Endothelial cell of umbilical vein (primary cell): ENCODE measurements around the gene SIRT5. TPM values are rescaled to one million over a fixed set of nuclear protein-coding genes. Genes with fewer than 3 reads are reported as not detected.
A peak's percentile ranks its signal among the peaks of the same experiment; 100 is the strongest.

Source experiments
- BruUV-seq: library from RNA; stranded (reverse); fragments of 400-500 nt; replicated peaks from 2 replicates; lab custom pipeline; 2021; lab: Mats Ljungman, UMichigan
- CTCF ChIA-PET: fragments of 300-600, 350-600 bp; sonication (Branson Sonifier 250); formaldehyde crosslinking; loops from one replicate; lab custom pipeline; 2021; ENCODE audit warnings: antibody characterized with exemption, inconsistent platforms; lab: Charles Lee
- POLR2A ChIA-PET: fragments of 300-600, 350-600 bp; sonication (Branson Sonifier 250); formaldehyde crosslinking; loops from one replicate; lab custom pipeline; 2021; ENCODE audit warnings: antibody characterized with exemption, inconsistent platforms; lab: Charles Lee
- DNase-seq: peaks from one replicate; pipeline ENCODE4 v3.0.0-alpha.2; 2011; ENCODE audit warnings: low read depth, low spot score
- FAIRE-seq: peaks from 2 replicates; lab custom pipeline; 2011; peaks lifted over from hg19 to GRCh38; lab: Jason Lieb, UNC
- H2AFZ ChIP-seq: 2 replicates; pipeline ENCODE4 v1.6.0; 2012; ENCODE audit warnings: low read depth, low read length, control low read depth, inconsistent platforms
- H3K27ac ChIP-seq: 2 replicates; pipeline ENCODE4 v1.5.1; 2011; ENCODE audit warnings: low read depth, mild to moderate bottlenecking, control low read depth, low read length, moderate library complexity; ENCODE audit not compliant: insufficient read depth
- H3K27me3 ChIP-seq, 2 experiments: 2 replicates each; pipeline versions ENCODE4 v1.6.0 to v1.6.1; 2011; ENCODE audit warnings: low read length in 2 of 2, mixed read lengths in 1 of 2; ENCODE audit not compliant: control insufficient read depth in 2 of 2, insufficient read depth in 2 of 2
- H3K36me3 ChIP-seq, 2 experiments: 2 replicates in 1 of 2; 3 replicates in 1 of 2; pipeline ENCODE4 v1.5.1; 2011; ENCODE audit warnings: low read length in 2 of 2, mild to moderate bottlenecking in 1 of 2, moderate library complexity in 1 of 2; ENCODE audit not compliant: control insufficient read depth in 2 of 2, insufficient read depth in 2 of 2; ENCODE audit errors: extremely low read depth in 1 of 2
- H3K4me1 ChIP-seq: 3 replicates; pipeline ENCODE4 v1.5.1; 2011; ENCODE audit warnings: mild to moderate bottlenecking, low read length; ENCODE audit not compliant: control insufficient read depth, insufficient read depth; ENCODE audit errors: extremely low read depth
- H3K4me2 ChIP-seq: 2 replicates; pipeline ENCODE4 v1.6.1; 2011; ENCODE audit warnings: low read length, control low read depth, mixed read lengths; ENCODE audit not compliant: insufficient read depth
- H3K4me3 ChIP-seq, 3 experiments: fragments of 200-600 bp in 1 of 3; sonication (generic), shearing (Covaris generic) in 1 of 3; replicated peaks in 1 of 3; 2 replicates each; pipeline ENCODE4 v1.5.1; 2011 to 2016; ENCODE audit warnings: control low read depth in 3 of 3, low read length in 3 of 3, mild to moderate bottlenecking in 2 of 3, inconsistent platforms in 1 of 3, low read depth in 1 of 3, moderate library complexity in 1 of 3; ENCODE audit not compliant: insufficient read depth in 1 of 3
- H3K79me2 ChIP-seq: 2 replicates; pipeline ENCODE4 v1.6.0; 2012; ENCODE audit warnings: low read length, inconsistent platforms; ENCODE audit not compliant: control insufficient read depth, insufficient read depth
- H3K9ac ChIP-seq: replicated peaks from 2 replicates; pipeline ENCODE3; 2011; ENCODE audit warnings: low read length, control low read depth; ENCODE audit not compliant: insufficient read depth; ENCODE audit errors: extremely low read depth
- H3K9me1 ChIP-seq: replicated peaks from 3 replicates; pipeline ENCODE4 v1.6.0; 2011; ENCODE audit warnings: mild to moderate bottlenecking, low read length; ENCODE audit not compliant: control insufficient read depth, insufficient read depth; ENCODE audit errors: extremely low read depth
- H3K9me3 ChIP-seq: replicated peaks from 2 replicates; pipeline ENCODE4 v1.5.1; 2012; ENCODE audit warnings: low read length, inconsistent platforms; ENCODE audit not compliant: control insufficient read depth, insufficient read depth
- H4K20me1 ChIP-seq: replicated peaks from 2 replicates; pipeline ENCODE3; 2011; ENCODE audit warnings: mild to moderate bottlenecking, low read length; ENCODE audit not compliant: control insufficient read depth, insufficient read depth; ENCODE audit errors: extremely low read depth
- EZH2 ChIP-seq: IDR thresholded peaks from 2 replicates; pipeline ENCODE4 v1.6.1; 2012; ENCODE audit warnings: borderline replicate concordance, low read depth, mild to moderate bottlenecking, moderate library complexity, low read length, inconsistent platforms; ENCODE audit not compliant: severe bottlenecking
- FOS ChIP-seq: IDR thresholded peaks from 2 replicates; pipeline ENCODE4 v1.6.1; 2011; ENCODE audit warnings: mild to moderate bottlenecking, low read length, moderate library complexity, borderline replicate concordance; ENCODE audit not compliant: insufficient read depth
- GATA2 ChIP-seq: IDR thresholded peaks from 2 replicates; pipeline ENCODE4 v1.7.0; 2011; ENCODE audit warnings: low read depth, mild to moderate bottlenecking, moderate library complexity, mixed read lengths, low read length; ENCODE audit not compliant: insufficient read length, insufficient read depth
- POLR2AphosphoS5 ChIP-seq: IDR thresholded peaks from 2 replicates; pipeline ENCODE4 v1.6.1; 2012; ENCODE audit warnings: low read depth, mild to moderate bottlenecking, control low read depth, low read length, moderate library complexity; ENCODE audit not compliant: insufficient read depth
- dilution Hi-C: fragments of 300-500 bp; cut with MboI; formaldehyde crosslinking; loops from one replicate; pipeline ENCODE4 v1.15.0; 2019; ENCODE audit warnings: low sequenced_read_pairs; ENCODE audit not compliant: extremely low pct_ligation_motif_present
- intact Hi-C: fragments of 100-400 bp; cut with micrococcal nuclease; formaldehyde crosslinking; loops from one replicate; pipeline ENCODE4 v1.10.0; 2022
- polyA plus RNA-seq, 4 experiments: library from polyadenylated mRNA; depleted of rRNA in 3 of 4; stranded (reverse) in 3 of 4; unstranded in 1 of 4; fragments of >200 nt; gene quantifications; 2 replicates each; pipeline versions ENCODE4 v1.2.1 to v1.2.3, GENCODE V29; 2011 to 2012; ENCODE audit warnings: missing spikeins in 1 of 4
- total RNA-seq: library from RNA; stranded (reverse); gene quantifications from 2 replicates; pipeline ENCODE4 v1.2.3, GENCODE V29; 2021

SIRT5 gene
- total and polyA plus RNA-seq, 2 donors (not counting 3 experiments of a cell fraction or from before 2014, with no cell fraction given): 4.7 to 7.2 TPM

GRCh38 chr6:13534536-13534935, 39.9 kb upstream of the SIRT5 start:
- Histone ChIP-seq H3K9ac (no peak overlapping the region), H3K4me1 (peaks cover 9% of the 10 kb centered on the region), H3K4me3 (no peak overlapping the region), H3K27ac (no peak overlapping the region), H3K27me3 (no peaks in the 10 kb centered on the region), H3K4me2 (no peak overlapping the region), H3K9me3 (no peaks in the 10 kb centered on the region), H2AFZ (no peak overlapping the region), H3K79me2 (no peaks in the 10 kb centered on the region), H4K20me1 (no peaks in the 10 kb centered on the region), H3K36me3 (no peaks in the 10 kb centered on the region), H3K9me1 (no peaks in the 10 kb centered on the region)
- ChIA-PET POLR2A (no interaction called here), CTCF (interaction anchor here (0.9 to 1.6 kb wide), 3 partner anchors 40 to 207 kb away, joined by 3 to 7 read pairs (median 4); partner anchors contain the start of genes SIRT5 and TBC1D7)
- no TSS peak for BruUV-seq
- FAIRE-seq (no peak), DNase-seq (no peak)
- intact Hi-C loops: no loop called here
- TF ChIP-seq GATA2: peak; percentile 56
- no peak for TF ChIP-seq EZH2
- TF ChIP-seq POLR2AphosphoS5: no peak
- TF ChIP-seq FOS: no peak
- dilution Hi-C loops: no loop called here

GRCh38 chr6:13535306-13535705, 39.1 kb upstream of the SIRT5 start:
- FAIRE-seq: no peak
- BruUV-seq: no TSS peak
- intact Hi-C loops: loop anchor here (5.0 kb wide), 1 partner anchor 88 kb away; no protein-coding TSS in a partner anchor

More at GRCh38 chr6:13535306-13535705, 39.1 kb upstream of the SIRT5 start:
- no peak for DNase-seq
- H3K9me3 ChIP-seq: no peaks in the 10 kb centered on the region
- H2AFZ ChIP-seq: no peak overlapping the region
- no peaks in the 10 kb centered on the region for H3K36me3 ChIP-seq
- no peaks in the 10 kb centered on the region for H3K79me2 ChIP-seq
- no peak for TF ChIP-seq POLR2AphosphoS5
- H3K27ac ChIP-seq: no peak overlapping the region
- dilution Hi-C loops: no loop called here
- no peak overlapping the region for H3K4me3 ChIP-seq
- H3K27me3 ChIP-seq: no peaks in the 10 kb centered on the region
- CTCF ChIA-PET: interaction anchor here (1.0 to 1.6 kb wide), 2 partner anchors 40 to 201 kb away, joined by 4 to 7 read pairs; partner anchors contain the start of gene SIRT5
- H3K4me1 ChIP-seq: peaks cover 9% of the 10 kb centered on the region
- no peak overlapping the region for H3K4me2 ChIP-seq
- no peaks in the 10 kb centered on the region for H4K20me1 ChIP-seq
- no peak overlapping the region for H3K9ac ChIP-seq
- H3K9me1 ChIP-seq: no peaks in the 10 kb centered on the region
- POLR2A ChIA-PET: no interaction called here
